K562 (cell line): ENCODE results near the gene TTBK2. TPM values are rescaled to one million over a fixed set of nuclear protein-coding genes. Genes with fewer than 3 reads are reported as not detected.

ENCODE experiments used
- ESRRA ChIP-seq: fragments of 450-650 bp; IDR thresholded peaks from 2 replicates; pipeline ENCODE4 v1.6.1; 2014; ENCODE audit warnings: low read depth, mild to moderate bottlenecking, moderate library complexity, borderline replicate concordance
- ETS2 ChIP-seq: IDR thresholded peaks from 2 replicates; pipeline ENCODE4 v1.6.1; 2016; ENCODE audit warnings: borderline replicate concordance, missing genetic modification characterization, mild to moderate bottlenecking, moderate library complexity, missing compliant biosample characterization; ENCODE audit not compliant: poor library complexity, severe bottlenecking
- GTF2E2 ChIP-seq: fragments of 200-800 bp; sonication (Bioruptor generic); IDR thresholded peaks from 2 replicates; pipeline ENCODE4 v1.6.1; 2016; ENCODE audit warnings: missing genetic modification characterization, missing compliant biosample characterization
- SMARCC2 ChIP-seq: fragments of 450-650 bp; IDR thresholded peaks from 2 replicates; pipeline ENCODE4 v1.6.1; 2017; ENCODE audit warnings: antibody characterized with exemption, moderate library complexity, mild to moderate bottlenecking, low read depth
- ZBTB1 ChIP-seq: sonication (generic); formaldehyde crosslinking; IDR thresholded peaks from 2 replicates; pipeline ENCODE4 v1.8.1; 2023; ENCODE audit warnings: missing genetic modification reagents, low read depth, mild to moderate bottlenecking, borderline replicate concordance
- ZFPM2 ChIP-seq: fragments of 250-450 bp; sonication (Bioruptor Pico); IDR thresholded peaks from 2 replicates; pipeline ENCODE4 v1.5.1; 2022; ENCODE audit warnings: mild to moderate bottlenecking
- ZNF197 ChIP-seq: fragments of 200-800 bp; sonication (Bioruptor generic); IDR thresholded peaks from 2 replicates; pipeline ENCODE4 v1.6.1; 2016; ENCODE audit warnings: low read depth, missing genetic modification characterization, missing compliant biosample characterization
- polyA plus RNA-seq, 8 experiments: library from polyadenylated mRNA; depleted of rRNA in 4 of 8; stranded (reverse) in 5 of 8; unstranded in 3 of 8; fragments of >200 nt; fragmentation: Nextera tagmentation in 2 of 8; fragmentation: Illumina TruSeq in 1 of 8; extraction: Ambion mirVana in 2 of 8; extraction: Trizol in 1 of 8; gene quantifications; 2 replicates each; pipeline versions ENCODE4 v1.2.1 to v1.2.3, GENCODE V29; 2011 to 2014; ENCODE audit warnings: inconsistent platforms in 1 of 8, missing spikeins in 1 of 8
- total RNA-seq, 7 experiments: library from RNA; depleted of rRNA in 6 of 7; stranded (reverse); fragments of >200 nt in 6 of 7; fragmentation: Illumina TruSeq in 2 of 7; extraction: Trizol in 2 of 7; gene quantifications; 2 replicates each; pipeline versions ENCODE4 v1.2.1 to v1.2.3, GENCODE V29; 2011 to 2021; ENCODE audit warnings: low replicate concordance in 1 of 7
- TF ChIP-seq, protein P1 (sequence below), 3 experiments: IDR thresholded peaks in 2 of 3; conservative IDR thresholded peaks in 1 of 3; 2 replicates each; pipeline ENCODE4 v1.5.1; 2011 to 2012; ENCODE audit warnings: low read length in 3 of 3, mild to moderate bottlenecking in 3 of 3, control low read depth in 2 of 3, improper control_type of control experiment in 1 of 3, inconsistent platforms in 1 of 3, low read depth in 1 of 3, mixed read lengths in 1 of 3, moderate library complexity in 1 of 3; ENCODE audit not compliant: insufficient read depth in 2 of 3
- TF ChIP-seq, protein P2 (sequence below): fragments of 450-650 bp; IDR thresholded peaks from 2 replicates; pipeline ENCODE4 v1.6.1; 2016; ENCODE audit warnings: low read depth

Gene TTBK2
- total and polyA plus RNA-seq, 9 of the 15 experiments (the other 6 are each of a cell fraction or from before 2014, with no cell fraction given), result 0.89 to 8.0 (median 4.8) TPM

DNA sequence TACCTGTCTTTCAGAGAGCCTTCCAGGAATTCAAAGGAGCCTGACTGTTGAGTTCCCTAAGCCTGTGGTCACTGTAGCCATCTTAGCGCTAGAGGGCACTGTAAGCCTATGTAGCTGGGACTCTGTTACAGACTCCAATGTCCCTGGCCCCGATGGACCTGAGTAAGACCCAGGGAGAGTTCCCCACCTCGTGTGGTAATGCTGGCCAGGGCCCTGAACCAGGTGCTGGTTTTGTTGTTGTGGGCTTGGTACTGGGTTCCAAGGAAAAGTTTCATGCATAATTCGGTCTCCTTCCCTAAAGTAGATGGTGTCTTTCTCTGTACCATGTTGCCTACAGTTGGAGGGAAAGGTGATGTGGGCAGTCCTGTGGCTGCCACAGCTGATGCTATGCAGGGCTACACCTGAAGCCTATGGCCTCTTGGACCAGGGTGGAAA, 216.1 kb downstream of the TTBK2 start (continued):
- TF ChIP-seq ZFPM2 (CRISPR knock-in tag) (no peak), ETS2 (tag) (no peak), ESRRA (peak; percentile 35; the same call in 1 of the 2 replicates), ZNF197 (CRISPR knock-in tag) (no peak), GTF2E2 (tag) (no peak), ZBTB1 (no peak), SMARCC2 (no peak)
- TF ChIP-seq, protein P1, sequence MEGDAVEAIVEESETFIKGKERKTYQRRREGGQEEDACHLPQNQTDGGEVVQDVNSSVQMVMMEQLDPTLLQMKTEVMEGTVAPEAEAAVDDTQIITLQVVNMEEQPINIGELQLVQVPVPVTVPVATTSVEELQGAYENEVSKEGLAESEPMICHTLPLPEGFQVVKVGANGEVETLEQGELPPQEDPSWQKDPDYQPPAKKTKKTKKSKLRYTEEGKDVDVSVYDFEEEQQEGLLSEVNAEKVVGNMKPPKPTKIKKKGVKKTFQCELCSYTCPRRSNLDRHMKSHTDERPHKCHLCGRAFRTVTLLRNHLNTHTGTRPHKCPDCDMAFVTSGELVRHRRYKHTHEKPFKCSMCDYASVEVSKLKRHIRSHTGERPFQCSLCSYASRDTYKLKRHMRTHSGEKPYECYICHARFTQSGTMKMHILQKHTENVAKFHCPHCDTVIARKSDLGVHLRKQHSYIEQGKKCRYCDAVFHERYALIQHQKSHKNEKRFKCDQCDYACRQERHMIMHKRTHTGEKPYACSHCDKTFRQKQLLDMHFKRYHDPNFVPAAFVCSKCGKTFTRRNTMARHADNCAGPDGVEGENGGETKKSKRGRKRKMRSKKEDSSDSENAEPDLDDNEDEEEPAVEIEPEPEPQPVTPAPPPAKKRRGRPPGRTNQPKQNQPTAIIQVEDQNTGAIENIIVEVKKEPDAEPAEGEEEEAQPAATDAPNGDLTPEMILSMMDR (IDR thresholded peaks at IDR 0.05 in 2 of 3, conservative IDR thresholded peaks at IDR 0.05 in 1 of 3; ENCODE audit: insufficient read depth in 2 of 3, low read depth in 1 of 3, low read length in 3 of 3), result peak; percentile 90 to 94 (median 90)
- TF ChIP-seq, protein P2, sequence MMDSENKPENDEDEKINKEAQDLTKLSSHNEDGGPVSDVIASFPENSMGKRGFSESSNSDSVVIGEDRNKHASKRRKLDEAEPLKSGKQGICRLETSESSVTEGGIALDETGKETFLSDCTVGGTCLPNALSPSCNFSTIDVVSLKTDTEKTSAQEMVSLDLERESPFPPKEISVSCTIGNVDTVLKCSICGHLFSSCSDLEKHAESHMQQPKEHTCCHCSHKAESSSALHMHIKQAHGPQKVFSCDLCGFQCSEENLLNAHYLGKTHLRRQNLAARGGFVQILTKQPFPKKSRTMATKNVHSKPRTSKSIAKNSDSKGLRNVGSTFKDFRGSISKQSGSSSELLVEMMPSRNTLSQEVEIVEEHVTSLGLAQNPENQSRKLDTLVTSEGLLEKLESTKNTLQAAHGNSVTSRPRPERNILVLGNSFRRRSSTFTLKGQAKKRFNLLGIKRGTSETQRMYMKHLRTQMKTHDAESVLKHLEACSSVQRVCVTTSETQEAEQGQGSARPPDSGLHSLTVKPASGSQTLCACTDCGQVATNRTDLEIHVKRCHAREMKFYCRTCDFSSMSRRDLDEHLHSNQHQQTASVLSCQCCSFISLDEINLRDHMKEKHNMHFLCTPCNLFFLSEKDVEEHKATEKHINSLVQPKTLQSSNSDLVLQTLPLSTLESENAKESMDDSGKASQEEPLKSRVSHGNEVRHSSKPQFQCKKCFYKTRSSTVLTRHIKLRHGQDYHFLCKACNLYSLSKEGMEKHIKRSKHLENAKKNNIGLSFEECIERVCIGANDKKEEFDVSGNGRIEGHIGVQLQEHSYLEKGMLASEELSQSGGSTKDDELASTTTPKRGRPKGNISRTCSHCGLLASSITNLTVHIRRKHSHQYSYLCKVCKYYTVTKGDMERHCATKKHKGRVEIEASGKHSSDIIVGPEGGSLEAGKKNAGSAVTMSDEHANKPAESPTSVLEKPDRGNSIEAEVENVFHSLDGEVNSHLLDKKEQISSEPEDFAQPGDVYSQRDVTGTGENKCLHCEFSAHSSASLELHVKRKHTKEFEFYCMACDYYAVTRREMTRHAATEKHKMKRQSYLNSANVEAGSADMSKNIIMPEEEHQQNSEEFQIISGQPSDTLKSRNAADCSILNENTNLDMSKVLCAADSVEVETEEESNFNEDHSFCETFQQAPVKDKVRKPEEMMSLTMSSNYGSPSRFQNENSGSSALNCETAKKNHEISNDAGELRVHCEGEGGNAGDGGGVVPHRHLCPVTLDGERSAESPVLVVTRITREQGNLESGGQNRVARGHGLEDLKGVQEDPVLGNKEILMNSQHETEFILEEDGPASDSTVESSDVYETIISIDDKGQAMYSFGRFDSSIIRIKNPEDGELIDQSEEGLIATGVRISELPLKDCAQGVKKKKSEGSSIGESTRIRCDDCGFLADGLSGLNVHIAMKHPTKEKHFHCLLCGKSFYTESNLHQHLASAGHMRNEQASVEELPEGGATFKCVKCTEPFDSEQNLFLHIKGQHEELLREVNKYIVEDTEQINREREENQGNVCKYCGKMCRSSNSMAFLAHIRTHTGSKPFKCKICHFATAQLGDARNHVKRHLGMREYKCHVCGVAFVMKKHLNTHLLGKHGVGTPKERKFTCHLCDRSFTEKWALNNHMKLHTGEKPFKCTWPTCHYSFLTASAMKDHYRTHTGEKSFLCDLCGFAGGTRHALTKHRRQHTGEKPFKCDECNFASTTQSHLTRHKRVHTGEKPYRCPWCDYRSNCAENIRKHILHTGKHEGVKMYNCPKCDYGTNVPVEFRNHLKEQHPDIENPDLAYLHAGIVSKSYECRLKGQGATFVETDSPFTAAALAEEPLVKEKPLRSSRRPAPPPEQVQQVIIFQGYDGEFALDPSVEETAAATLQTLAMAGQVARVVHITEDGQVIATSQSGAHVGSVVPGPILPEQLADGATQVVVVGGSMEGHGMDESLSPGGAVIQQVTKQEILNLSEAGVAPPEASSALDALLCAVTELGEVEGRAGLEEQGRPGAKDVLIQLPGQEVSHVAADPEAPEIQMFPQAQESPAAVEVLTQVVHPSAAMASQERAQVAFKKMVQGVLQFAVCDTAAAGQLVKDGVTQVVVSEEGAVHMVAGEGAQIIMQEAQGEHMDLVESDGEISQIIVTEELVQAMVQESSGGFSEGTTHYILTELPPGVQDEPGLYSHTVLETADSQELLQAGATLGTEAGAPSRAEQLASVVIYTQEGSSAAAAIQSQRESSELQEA, result no peak
